Neuron (in vitro differentiated cells): ENCODE measurements around the gene LRP1.

Source experiments
- H2AFZ ChIP-seq: one replicate; pipeline ENCODE4 v1.6.1; 2013; ENCODE audit warnings: low read depth, mild to moderate bottlenecking, inconsistent platforms, low read length, moderate library complexity
- H3K27me3 ChIP-seq: one replicate; pipeline ENCODE4 v1.6.1; 2013; ENCODE audit warnings: low read length; ENCODE audit not compliant: insufficient read depth
- H3K36me3 ChIP-seq: one replicate; pipeline ENCODE4 v1.6.1; 2013; ENCODE audit warnings: low read length; ENCODE audit not compliant: insufficient read depth
- H3K4me1 ChIP-seq: one replicate; pipeline ENCODE4 v1.6.1; 2013; ENCODE audit warnings: low read length; ENCODE audit not compliant: insufficient read depth
- H3K4me3 ChIP-seq: 2 replicates; pipeline ENCODE4 v1.5.1; 2013; ENCODE audit warnings: mild to moderate bottlenecking, low read length, moderate library complexity
- H3K9me3 ChIP-seq: one replicate; pipeline ENCODE4 v1.6.1; 2013; ENCODE audit warnings: low read length

LRP1 gene

GRCh38 chr12:57185906-57186508 lies 57.7 kb downstream of the LRP1 start:
- H2AFZ ChIP-seq, result no peak overlapping the region
- H3K4me3 ChIP-seq, result no peak overlapping the region
- H3K36me3 ChIP-seq, result peaks cover 79% of the 10 kb centered on the region
- H3K27me3 ChIP-seq, result no peaks in the 10 kb centered on the region
- H3K4me1 ChIP-seq, result no peaks in the 10 kb centered on the region
- H3K9me3 ChIP-seq, result no peaks in the 10 kb centered on the region

DNA sequence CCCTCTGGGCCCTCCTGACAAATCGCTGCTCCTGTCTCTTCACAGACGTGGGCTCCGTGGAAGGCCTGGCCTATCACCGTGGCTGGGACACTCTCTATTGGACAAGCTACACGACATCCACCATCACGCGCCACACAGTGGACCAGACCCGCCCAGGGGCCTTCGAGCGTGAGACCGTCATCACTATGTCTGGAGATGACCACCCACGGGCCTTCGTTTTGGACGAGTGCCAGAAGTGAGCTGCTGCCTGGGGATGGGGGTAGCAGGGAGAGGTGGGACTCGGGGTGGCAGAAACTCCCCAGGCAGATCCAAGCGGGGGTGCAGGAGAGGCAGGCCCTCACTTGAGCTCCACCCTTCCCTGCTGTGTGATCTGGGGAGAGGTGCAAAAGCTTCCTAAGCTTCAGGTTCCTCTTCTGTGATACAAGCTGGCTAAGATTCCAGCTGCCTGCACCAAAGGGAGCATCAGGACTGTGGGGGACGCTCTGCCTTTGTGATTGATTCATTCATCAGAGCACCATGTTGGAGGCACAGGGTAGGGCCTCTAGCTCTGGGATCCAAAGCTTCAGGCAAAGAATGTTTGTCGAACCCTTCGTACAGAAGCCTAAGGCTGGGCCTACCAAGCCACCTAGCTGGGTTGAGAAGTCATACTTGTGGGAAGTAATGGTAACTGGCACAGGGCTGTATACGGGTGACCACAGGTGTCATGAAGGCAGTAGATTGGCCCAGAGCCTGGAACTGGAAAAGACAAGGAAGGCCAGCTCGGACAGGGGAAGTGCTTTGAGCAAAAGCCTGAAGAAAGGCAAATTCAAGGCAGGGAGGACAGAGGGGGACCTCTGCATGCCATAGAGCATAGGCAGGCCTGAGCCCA lies 59.2 kb downstream of the LRP1 start:
- Histone ChIP-seq H3K36me3 (peaks cover 88% of the 10 kb centered on the region), H3K4me1 (no peaks in the 10 kb centered on the region), H3K9me3 (no peaks in the 10 kb centered on the region), H3K27me3 (no peaks in the 10 kb centered on the region), H3K4me3 (no peak overlapping the region), H2AFZ (no peak overlapping the region)

- Histone ChIP-seq H3K9me3 (no peaks in the 10 kb centered on the region), H3K4me3 (no peak overlapping the region), H3K27me3 (no peaks in the 10 kb centered on the region), H2AFZ (no peak overlapping the region), H3K4me1 (no peaks in the 10 kb centered on the region), H3K36me3 (peaks cover 94% of the 10 kb centered on the region)
Observed at GRCh38 chr12:57188090-57188425, 59.8 kb downstream of the LRP1 start.

- H3K36me3 ChIP-seq, result peaks cover 99% of the 10 kb centered on the region
- no peaks in the 10 kb centered on the region for H3K9me3 ChIP-seq
- no peaks in the 10 kb centered on the region for H3K27me3 ChIP-seq
- no peak overlapping the region for H2AFZ ChIP-seq
- H3K4me1 ChIP-seq, result no peaks in the 10 kb centered on the region
- H3K4me3 ChIP-seq, result no peak overlapping the region
Observed at GRCh38 chr12:57190037-57190436, 61.8 kb downstream of the LRP1 start.

GRCh38 chr12:57190821-57191220 lies 62.5 kb downstream of the LRP1 start:
- Histone ChIP-seq H3K27me3 (no peaks in the 10 kb centered on the region), H3K36me3 (peaks cover 99% of the 10 kb centered on the region), H3K4me1 (no peaks in the 10 kb centered on the region), H3K4me3 (no peak overlapping the region), H3K9me3 (no peaks in the 10 kb centered on the region), H2AFZ (no peak overlapping the region)

DNA sequence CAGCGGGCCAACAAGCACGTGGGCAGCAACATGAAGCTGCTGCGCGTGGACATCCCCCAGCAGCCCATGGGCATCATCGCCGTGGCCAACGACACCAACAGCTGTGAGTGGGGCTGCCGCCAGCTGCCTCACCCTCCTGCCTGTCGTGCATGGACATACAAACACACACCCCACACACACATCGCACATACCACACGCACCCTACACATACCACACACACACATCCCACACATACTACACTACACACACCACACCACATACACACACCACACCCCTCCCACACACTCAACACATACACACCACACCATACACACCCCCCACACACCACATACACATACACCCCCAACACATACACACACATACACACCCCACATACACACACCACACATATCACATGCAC lies 63.1 kb downstream of the LRP1 start:
- Histone ChIP-seq H3K4me1 (no peaks in the 10 kb centered on the region), H3K9me3 (no peaks in the 10 kb centered on the region), H3K36me3 (peaks cover 99% of the 10 kb centered on the region), H3K27me3 (no peaks in the 10 kb centered on the region), H2AFZ (no peak overlapping the region), H3K4me3 (no peak overlapping the region)

DNA sequence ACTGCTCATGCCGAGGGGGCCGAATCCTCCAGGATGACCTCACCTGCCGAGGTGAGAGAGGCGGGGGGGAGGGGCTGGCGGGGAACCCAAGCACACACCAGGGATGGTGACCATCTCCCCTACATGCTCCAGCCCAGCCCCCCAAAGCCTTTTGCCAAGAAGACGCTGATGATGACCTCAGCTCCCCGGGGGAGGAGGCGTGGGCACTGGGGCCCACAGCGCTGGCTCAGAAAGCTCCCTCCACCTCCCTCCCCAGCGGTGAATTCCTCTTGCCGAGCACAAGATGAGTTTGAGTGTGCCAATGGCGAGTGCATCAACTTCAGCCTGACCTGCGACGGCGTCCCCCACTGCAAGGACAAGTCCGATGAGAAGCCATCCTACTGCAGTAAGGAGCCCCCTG lies 64.6 kb downstream of the LRP1 start:
- no peaks in the 10 kb centered on the region for H3K9me3 ChIP-seq
- H2AFZ ChIP-seq, result no peak overlapping the region
- H3K4me3 ChIP-seq, result no peak overlapping the region
- H3K27me3 ChIP-seq, result no peaks in the 10 kb centered on the region
- no peaks in the 10 kb centered on the region for H3K4me1 ChIP-seq
- peaks cover 98% of the 10 kb centered on the region for H3K36me3 ChIP-seq

DNA sequence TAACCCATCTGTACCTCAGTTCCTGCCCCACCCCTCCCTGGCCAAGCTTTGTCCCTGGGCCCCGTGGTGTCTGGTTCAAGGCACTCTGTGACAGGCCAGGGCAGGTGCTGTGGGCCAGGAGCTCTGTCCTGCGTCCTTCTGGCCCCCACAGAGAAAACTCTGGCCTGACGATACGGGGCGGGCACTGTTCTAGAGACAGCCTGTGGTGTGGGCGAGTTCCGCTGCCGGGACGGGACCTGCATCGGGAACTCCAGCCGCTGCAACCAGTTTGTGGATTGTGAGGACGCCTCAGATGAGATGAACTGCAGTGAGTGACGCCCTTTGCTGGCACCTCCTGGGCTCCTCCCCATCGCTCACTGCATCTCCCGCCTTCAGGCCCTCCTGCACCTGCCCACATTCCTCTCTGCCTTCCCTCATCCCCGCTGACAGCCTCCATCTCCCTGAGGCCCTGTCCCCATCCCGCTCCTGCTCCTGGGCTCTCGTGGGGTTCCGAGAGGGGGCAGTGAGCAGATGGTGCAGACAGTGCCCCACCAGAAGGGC lies 65.5 kb downstream of the LRP1 start:
- Histone ChIP-seq H3K4me1 (no peaks in the 10 kb centered on the region), H3K36me3 (peaks cover 98% of the 10 kb centered on the region), H3K27me3 (no peaks in the 10 kb centered on the region), H3K9me3 (no peaks in the 10 kb centered on the region), H3K4me3 (no peak overlapping the region), H2AFZ (no peak overlapping the region)

DNA sequence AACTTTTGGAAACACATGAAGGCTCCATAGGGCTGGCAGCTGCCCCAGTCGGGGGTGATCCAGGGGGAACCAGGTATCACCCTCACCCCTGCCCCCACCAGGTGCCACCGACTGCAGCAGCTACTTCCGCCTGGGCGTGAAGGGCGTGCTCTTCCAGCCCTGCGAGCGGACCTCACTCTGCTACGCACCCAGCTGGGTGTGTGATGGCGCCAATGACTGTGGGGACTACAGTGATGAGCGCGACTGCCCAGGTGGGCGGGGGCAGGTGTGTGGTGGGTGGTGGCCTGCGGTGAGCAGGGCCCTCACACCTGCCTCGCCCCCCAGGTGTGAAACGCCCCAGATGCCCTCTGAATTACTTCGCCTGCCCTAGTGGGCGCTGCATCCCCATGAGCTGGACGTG lies 66.0 kb downstream of the LRP1 start:
- no peaks in the 10 kb centered on the region for H3K9me3 ChIP-seq
- no peak overlapping the region for H2AFZ ChIP-seq
- peaks cover 98% of the 10 kb centered on the region for H3K36me3 ChIP-seq
- no peaks in the 10 kb centered on the region for H3K4me1 ChIP-seq
- no peaks in the 10 kb centered on the region for H3K27me3 ChIP-seq
- H3K4me3 ChIP-seq, result no peak overlapping the region

- Histone ChIP-seq H3K27me3 (no peaks in the 10 kb centered on the region), H3K36me3 (peaks cover 99% of the 10 kb centered on the region)
Observed at GRCh38 chr12:57195186-57195585, 66.9 kb downstream of the LRP1 start.

GRCh38 chr12:57195611-57196371 lies 67.5 kb downstream of the LRP1 start:
- Histone ChIP-seq H3K4me1 (no peaks in the 10 kb centered on the region), H3K36me3 (peaks cover 97% of the 10 kb centered on the region), H3K4me3 (no peak overlapping the region), H3K9me3 (no peaks in the 10 kb centered on the region), H2AFZ (no peak overlapping the region), H3K27me3 (no peaks in the 10 kb centered on the region)

More at GRCh38 chr12:57195186-57195585, 66.9 kb downstream of the LRP1 start:
- H2AFZ ChIP-seq, result no peak overlapping the region
- no peak overlapping the region for H3K4me3 ChIP-seq
- H3K9me3 ChIP-seq, result no peaks in the 10 kb centered on the region
- H3K4me1 ChIP-seq, result no peaks in the 10 kb centered on the region

DNA sequence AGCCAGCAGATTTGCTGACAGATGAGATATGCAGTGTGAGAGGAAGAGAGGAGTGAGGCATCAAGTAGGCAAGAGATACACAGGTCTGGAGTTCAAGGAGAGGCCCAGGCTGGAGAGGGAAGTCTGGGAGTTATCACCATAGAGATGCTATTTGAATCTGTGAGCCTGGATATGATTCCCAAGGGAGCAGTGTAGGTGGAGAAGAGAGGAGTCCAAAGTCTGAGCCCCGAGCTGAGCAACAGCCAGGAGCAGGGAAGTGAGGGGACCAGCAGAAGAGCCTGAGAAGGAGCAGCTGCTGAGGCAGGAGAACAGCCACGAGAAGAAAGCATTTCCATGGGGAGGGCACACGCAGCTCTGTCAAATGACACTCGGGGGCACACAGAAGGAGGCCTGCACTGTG lies 68.2 kb downstream of the LRP1 start:
- Histone ChIP-seq H3K36me3 (peaks cover 97% of the 10 kb centered on the region), H3K9me3 (no peaks in the 10 kb centered on the region), H3K4me1 (no peaks in the 10 kb centered on the region), H3K4me3 (no peak overlapping the region), H2AFZ (no peak overlapping the region), H3K27me3 (no peaks in the 10 kb centered on the region)

DNA sequence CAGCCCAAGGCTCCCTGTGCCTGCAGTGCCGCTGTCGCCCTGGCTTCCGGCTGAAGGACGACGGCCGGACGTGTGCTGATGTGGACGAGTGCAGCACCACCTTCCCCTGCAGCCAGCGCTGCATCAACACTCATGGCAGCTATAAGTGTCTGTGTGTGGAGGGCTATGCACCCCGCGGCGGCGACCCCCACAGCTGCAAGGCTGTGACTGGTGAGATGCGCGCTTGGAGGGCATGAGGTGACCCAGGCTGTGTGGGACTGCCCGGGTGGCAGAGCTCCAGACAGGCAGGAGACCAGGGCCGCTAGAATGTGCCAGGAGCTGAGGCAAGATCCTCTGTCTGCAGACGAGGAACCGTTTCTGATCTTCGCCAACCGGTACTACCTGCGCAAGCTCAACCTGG lies 68.7 kb downstream of the LRP1 start:
- H3K27me3 ChIP-seq, result no peaks in the 10 kb centered on the region
- H3K36me3 ChIP-seq, result peaks cover 97% of the 10 kb centered on the region
- no peaks in the 10 kb centered on the region for H3K9me3 ChIP-seq
- no peak overlapping the region for H3K4me3 ChIP-seq
- no peak overlapping the region for H2AFZ ChIP-seq
- no peaks in the 10 kb centered on the region for H3K4me1 ChIP-seq
